Activated CD4-positive, alpha-beta T cell treated with anti-CD3 and anti-CD28 coated beads, Interleukin-2, amount 50 U/mL, for 1 hour (primary cell): ENCODE results near the gene ADGRG3.
"Not testable (repeated sequence)": the region's sequence is repeated elsewhere in the genome, so short reads cannot be mapped to it uniquely, and the experiment has no call there.

Experiments used
- DNase-seq: peaks from one replicate; pipeline ENCODE4 v3.0.0-alpha.2; 2020

Gene ADGRG3

DNA sequence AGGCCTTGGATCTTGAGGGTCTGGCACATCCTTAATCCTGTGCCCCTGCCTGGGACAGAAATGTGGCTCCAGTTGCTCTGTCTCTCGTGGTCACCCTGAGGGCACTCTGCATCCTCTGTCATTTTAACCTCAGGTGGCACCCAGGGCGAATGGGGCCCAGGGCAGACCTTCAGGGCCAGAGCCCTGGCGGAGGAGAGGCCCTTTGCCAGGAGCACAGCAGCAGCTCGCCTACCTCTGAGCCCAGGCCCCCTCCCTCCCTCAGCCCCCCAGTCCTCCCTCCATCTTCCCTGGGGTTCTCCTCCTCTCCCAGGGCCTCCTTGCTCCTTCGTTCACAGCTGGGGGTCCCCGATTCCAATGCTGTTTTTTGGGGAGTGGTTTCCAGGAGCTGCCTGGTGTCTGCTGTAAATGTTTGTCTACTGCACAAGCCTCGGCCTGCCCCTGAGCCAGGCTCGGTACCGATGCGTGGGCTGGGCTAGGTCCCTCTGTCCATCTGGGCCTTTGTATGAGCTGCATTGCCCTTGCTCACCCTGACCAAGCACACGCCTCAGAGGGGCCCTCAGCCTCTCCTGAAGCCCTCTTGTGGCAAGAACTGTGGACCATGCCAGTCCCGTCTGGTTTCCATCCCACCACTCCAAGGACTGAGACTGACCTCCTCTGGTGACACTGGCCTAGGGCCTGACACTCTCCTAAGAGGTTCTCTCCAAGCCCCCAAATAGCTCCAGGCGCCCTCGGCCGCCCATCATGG, 4.0 kb upstream of the ADGRG3 start:
- DNase-seq, result no peak

DNA sequence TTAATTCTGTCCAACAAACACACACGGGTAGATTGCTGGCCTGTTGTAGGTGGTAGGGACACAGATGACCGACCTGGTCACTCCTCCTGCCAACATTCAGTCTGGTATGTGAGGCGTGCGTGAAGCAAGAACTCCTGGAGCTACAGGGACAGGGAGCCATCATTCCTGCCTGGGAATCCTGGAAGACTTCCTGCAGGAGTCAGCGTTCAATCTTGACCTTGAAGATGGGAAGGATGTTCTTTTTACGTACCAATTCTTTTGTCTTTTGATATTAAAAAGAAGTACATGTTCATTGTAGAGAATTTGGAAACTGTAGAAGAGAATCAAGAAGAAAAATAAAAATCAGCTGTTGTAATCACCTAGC, 3.5 kb upstream of the ADGRG3 start:
- no peak for DNase-seq

DNA sequence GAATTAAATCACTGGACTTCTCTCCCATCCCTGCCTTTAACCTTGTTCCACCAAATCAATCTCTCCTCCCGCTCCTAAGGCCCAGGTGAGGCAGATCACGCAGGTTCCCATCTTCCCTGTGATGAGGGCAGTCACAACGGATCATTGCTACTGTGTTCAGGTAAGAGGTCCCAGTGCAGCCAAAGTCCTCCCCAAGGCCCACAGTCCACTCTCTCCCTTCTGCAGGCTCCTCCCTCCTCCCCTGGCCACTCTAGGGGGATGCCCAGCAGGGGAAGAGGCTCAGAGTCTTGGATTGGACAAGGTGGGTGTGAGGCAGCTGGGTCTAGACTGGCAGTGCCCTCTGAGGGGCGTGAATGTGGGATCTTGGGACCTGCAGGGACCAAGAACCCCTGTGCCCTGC, 2.6 kb upstream of the ADGRG3 start:
- no peak for DNase-seq

DNA sequence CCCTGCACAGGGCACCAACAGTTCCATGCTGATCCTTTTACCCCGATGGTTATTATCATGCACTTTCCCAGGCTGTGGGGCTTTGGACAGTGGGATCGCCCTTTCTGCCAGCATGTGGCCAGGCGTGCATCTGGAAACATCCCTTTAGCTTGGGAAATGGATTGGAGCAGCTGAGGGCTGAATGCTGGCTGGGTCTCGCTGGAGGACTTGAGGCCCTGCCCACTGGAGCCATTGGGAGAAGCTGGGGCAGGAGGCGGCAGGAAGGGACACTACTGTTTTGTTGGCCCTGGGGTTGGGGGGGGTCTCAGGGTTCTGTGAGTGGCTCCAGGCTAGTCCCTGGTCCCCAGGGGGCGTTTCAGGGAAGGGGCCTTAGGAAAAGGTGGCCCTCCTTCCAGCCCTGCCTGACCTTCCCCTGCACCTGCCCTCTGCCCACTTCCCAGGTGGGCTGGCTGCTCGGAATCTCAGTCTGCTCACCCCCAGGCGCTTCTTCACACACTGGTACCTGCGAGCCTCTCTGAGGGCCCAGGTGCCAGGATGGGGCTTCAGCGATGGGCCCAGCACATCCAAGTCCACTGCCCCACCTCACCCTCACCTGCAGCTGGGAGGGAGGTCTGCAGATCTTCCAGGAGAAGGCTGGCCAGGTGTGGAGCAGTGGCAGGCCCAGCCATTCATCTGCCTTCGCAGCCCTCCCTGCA, 1.6 kb upstream of the ADGRG3 start:
- no peak for DNase-seq

DNA sequence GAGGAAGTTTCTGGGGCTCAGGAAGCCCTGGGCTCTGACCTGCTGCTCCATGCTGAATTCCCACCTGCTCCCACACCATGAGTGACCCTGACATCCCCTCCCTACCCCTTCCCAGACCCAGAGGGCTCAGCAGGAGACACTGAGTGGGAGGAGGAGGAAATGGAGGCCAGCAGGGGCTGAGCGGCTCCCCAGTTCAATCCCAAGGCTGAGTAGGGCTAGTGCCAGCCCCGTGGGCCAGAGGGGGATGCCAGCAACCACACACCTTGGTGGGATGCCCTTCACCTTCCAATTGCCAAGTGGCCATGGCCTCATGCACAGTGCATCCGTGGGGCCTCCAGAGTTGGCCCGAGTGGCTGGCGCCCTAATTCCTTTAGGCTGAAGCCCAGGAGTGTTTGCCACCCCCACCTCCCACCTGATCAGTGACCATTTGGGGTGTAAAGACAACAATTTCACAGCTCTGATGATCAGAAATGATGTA, 1.0 kb upstream of the ADGRG3 start:
- DNase-seq, result no peak

DNA sequence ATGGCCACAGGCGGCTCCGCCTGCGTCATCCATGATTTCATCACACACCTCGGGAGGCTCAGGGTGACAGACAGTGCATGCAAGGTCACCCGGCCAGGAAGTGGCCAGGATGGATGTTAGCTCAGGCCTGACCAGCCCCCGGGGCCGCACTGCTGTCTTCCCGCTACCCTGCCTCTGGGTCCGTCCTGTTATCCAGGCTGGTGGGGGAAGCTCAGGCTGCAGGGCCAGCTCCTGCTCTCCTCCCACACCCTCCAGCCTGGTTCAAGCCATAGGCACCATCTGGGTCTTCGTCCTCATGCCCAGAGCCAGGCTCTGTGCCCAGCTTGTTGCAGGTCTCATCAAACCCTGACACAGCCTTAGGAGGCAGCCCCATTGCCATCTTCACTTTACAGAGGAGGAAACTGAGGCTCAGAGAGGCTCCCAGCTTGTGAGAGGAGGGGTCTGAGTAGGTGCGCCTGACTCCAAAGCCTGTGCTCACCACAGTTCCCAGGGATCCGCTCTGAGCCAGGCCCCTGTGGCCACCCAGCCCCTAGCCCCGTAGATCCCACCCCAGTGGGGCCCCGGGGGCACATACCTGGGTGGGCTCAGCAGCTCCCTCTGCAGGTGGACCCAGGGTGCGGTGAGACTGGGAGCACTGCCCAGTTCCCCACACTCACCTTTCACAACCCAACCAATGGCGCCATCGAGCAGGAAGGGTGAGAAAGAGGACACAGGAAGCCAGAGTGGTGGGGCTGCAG, 412 bp upstream of the ADGRG3 start:
- no peak for DNase-seq

DNA sequence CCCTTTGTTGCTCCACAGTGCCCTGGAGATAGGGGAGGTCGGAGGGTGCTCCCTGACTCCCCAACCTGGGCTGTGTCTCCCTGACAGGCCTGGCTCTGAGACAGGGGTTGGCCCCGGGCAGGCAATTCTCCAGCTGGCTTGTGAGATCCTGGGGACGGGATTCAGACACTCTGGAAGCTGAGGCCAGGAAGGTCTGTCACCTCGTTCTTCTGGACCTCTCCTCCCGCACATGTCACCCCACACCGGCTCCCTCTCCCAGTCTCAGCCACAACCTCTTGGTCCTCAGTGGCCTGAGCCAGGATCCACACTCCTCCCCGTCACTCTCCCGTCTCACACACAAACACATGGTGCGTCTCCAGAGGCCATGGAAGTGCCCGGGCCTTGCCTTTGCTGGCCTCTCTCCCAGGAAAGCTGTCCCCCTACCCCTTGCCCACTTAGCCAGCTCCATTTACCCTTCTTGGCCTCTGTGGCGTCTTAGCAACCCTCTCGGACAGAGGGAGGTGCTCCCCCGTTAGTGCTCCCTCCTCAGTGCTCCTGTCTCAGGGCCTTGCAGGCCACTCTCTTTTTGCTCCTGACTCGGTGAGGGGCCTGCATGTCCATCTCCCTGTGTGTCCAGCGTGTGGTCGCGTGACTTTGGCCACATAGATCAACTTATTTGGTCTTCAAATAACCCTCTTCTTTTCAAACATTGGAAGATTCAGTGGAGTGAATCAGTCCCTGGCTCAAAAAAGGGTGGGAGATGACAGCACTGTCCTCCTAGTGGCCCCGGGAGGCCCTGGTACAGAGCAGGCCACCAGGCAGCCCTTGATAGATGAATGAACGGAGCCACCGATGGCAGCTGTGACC, 747 bp downstream of the ADGRG3 start:
- DNase-seq, result no peak

DNA sequence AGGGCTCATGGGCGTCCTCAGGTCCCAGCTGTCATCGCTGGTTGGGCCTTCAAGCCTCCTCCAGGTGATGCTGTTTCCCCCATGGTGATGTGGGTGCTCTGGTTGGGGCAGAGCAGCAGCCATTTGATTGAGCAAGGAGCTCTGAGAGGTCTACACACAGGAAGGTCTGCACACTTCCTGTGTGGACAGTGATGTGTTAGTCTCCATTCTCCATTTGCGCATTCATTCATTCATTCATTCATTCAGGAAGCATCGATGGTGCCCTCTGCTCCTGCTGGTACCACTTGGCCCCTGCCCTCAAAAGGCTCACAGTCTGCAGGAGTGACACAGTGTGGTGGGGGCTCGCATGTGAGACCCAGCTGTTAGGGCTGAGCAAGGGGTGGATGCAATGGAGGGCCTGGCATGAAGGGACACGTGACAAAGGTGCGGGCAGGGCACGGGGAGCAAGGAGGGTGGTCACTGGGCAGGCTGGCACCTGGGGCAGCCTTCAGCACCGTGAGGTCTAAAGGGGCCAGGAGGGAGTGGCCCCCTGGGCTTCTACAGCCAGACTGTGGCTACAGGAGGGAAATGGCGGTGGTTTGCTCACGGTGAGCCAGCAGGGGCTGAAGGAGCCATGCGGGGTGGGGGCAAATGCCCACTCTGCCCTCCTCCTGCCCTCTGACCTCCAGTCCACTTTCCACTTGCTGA, 1.5 kb downstream of the ADGRG3 start:
- DNase-seq, result no peak

DNA sequence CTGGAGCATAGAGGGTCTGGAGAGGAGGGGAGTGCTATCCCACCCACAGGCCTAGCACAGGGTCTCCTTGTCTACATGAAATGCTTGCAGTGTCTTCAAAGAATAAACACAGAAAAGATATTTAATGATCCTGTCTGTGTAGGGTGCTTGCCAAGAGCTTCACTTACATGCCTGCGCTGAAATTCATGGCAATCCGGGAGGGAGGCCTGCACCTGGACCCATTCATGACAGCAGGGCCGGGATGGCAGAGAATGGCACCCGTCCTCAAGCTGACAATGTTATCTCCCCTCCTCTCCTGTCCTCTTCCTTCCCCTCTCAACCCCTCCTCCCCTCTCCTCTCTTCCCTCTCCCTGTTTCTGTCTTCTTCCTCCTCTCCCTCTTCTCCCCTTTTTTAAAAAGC, 2.1 kb downstream of the ADGRG3 start:
- no peak for DNase-seq

DNA sequence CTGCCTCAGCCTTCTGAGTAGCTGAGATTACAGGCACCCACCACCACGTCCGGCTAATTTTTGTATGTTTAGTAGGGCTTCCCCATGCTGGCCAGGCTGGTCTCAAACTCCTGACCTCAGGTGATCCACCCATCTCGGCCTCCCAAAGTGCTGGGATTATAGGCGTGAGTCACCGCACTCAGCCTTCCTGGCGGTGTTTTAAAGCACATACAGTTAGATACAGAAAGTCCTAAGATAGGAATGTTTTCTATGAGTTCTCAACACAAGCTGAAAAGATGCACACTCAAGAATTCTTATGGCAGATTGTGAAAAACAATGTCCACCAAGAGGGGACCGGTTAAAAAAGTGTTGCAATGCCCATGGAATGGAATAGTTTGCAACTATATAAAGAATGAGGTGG, 3.3 kb downstream of the ADGRG3 start:
- DNase-seq, result not testable (repeated sequence)

DNA sequence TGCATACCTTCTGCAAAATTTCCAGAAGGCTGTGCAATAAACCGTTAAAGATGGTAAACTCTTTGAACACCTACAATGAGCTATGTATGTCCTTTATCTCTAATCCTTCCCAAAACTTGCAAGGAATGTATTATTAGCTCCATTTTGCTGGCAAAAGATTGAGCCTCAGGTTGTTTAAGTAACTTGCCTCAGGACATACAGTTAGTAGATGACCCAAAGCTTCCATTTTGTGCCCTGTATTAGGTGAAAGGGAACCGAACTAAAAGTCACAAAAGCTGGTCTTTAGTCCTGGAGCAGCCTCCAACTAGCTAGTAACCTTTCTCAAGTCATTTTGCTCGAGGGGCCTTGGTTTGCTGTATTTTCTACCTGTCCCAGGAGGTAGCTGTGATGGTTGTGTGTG, 4.3 kb downstream of the ADGRG3 start:
- DNase-seq, result no peak

DNA sequence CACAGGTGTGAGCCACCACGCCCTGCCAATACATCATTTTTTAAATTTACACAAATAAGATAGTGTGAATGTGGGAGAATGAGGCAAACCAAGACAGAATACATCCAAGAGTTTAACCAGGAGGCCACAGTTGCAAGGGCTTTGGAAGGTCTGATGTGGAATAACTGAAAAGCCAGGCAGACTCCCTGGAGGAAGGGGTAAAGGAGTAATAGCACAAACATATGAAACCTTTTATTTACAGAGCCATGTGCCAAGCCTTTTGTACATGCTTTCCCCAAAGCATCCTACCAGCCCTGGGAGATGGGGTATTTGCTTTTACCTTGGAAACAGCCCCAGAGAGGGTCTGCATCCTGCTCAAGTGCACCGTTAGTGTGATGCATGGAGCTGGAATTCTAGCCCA, 4.7 kb downstream of the ADGRG3 start:
- DNase-seq, result no peak

DNA sequence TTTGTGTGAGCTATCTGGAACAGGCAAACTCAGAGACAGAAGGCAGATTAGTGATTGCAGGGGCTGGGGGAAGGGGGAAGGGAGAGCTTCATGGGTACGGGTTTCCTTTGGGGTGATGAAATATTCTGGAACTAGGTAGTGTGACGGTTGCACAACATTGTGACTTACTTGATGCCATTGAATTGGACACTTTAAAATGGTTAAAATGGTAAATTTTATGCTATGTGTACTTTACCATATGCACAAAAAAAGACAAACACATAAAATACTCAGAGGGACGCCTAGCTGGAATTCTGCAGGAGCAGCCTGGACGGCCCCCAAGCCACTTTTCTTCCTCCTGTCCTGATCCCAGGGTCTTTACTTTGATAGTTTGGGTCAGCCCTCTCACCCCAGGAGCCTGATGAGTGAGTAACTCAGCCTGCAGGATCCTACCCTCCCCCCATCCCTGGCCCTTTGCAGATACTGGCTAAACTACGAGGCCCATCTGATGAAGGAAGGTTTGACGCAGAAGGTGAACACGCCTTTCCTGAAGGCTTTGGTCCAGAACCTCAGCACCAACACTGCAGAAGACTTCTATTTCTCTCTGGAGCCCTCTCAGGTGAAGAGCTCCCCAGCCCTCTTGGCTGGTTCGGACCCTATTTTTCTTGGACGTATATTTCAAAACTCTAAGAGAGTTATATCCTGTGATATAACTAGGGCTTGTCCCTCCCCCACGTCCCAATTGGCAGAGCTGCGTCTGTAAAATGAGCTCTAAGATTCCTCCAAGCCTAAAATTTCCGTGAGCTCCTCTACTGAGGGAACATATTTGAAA, 7.8 kb downstream of the ADGRG3 start:
- no peak for DNase-seq

DNA sequence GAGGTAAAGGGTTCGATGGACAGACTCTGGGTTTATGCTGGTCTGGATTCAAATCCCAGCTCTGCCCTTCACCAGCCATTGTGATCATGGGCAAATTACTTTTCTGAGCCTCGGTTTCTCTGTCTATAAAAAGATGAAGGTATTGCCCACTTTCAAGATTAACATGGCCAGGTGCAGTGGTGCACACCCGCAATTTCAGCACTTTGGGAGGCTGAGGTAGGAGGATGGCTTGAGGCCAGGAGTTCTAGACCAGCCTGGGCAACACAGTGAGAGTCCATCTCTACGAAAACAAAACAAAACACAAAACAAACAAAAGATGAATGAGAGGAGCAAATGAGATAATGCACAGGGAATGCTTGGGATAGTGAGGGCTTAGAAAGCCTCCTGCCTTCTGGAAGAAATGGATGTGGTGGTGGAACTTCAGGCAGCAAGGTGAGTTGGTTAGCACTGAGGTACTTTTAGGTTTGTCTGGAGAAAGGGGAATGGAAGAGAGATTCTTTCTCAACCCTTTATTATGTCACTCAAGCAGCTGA, 8.5 kb downstream of the ADGRG3 start:
- no peak for DNase-seq

DNA sequence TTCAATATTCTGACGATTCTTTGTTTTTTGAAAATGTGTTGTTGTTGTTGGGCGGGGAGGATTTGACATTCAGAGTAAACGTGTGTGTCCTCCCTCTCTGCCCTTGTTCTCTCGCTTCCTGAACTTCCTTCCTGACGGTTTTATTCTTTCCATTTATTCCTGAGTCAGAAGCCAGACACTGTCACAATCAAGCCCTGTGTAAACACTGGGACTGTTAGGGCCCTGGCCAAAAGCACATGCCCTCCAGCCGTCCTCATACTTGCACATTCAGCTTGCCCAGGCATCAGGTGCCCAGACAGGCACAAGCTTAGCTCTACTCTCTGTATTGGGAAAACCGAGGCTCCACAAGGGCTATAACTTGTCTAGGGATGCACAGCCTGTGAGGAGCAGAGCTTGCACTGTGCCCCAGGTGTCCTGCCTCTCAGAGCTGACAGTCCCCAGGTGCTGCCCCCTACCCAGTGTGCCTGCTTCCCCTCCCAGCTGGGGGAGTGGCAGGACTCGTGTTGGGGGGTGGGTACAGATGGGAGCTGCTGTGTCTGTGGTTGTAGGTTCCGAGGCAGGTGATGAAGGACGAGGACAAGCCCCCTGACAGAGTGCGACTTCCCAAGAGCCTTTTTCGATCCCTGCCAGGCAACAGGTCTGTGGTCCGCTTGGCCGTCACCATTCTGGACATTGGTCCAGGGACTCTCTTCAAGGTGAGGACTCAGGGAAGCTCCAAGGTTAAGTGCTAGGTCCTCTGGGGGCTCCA, 9.7 kb downstream of the ADGRG3 start:
- no peak for DNase-seq

DNA sequence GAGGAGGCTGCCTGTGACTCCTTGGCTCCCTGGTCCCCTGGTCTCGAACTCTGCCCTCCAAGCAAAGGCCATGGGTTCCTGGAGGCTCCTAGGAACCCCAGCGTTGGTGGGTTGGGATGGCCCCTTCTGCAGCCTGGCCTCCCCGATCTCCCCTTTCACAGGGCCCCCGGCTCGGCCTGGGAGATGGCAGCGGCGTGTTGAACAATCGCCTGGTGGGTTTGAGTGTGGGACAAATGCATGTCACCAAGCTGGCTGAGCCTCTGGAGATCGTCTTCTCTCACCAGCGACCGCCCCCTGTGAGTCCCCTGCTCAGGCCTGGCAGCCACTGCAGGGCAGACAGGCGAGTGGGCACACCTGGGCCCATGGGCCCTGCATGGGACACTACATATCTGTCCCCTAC, 10.9 kb downstream of the ADGRG3 start:
- DNase-seq, result no peak

DNA sequence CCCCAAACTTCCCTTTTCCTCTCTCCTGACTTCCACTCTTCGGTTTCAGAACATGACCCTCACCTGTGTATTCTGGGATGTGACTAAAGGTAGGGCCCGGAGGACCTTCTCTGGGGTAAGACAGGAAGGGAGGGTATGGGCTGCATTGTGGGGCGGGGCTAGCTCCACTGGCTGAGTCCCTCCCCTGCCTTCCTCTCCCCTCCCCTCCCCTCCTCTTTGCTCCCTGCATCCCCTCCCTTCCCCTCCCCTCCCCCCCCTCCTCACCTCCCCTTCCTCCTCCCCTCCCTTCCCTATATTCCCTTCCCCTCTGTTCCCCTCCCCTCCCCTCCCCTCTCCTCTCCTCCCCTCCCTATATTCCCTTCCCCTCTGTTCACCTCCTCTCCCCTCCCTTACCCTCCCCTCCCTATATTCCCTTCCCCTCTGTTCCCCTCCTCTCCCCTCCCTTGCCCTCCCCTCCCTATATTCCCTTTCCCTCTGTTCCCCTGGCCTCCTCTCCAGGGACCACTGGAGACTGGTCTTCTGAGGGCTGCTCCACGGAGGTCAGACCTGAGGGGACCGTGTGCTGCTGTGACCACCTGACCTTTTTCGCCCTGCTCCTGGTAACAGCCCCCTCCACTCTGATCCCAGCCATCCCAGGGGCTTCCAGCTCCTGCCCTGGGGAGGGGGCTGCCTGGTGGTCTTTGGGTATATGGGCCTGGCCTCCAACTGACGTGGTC, 11.8 kb downstream of the ADGRG3 start:
- DNase-seq, result no peak

DNA sequence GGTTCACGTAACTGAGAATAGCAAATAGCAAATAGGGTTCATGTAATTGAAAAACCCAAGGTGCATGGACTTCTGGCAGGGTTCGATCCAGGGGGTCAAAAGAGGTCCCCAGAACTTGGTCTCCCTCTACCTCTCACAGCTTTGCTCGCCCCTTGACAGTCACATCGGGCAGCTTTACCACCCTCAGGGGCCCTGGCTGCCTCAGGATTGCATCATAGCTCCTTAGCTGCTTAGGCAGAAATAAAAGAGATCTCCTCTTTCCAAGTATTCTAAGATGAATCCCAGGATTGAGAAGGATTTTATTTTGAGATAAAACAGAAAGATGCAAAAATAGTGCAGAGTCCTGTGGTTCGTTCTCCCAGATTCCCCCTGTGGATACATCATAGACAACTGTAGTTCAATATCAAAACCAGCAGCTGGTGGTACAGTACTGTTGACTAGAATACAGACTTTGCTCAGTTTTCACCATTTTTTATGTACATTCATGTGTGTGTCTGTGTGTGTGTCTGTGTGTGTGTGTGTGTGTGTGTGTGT, 12.8 kb downstream of the ADGRG3 start:
- no peak for DNase-seq

DNA sequence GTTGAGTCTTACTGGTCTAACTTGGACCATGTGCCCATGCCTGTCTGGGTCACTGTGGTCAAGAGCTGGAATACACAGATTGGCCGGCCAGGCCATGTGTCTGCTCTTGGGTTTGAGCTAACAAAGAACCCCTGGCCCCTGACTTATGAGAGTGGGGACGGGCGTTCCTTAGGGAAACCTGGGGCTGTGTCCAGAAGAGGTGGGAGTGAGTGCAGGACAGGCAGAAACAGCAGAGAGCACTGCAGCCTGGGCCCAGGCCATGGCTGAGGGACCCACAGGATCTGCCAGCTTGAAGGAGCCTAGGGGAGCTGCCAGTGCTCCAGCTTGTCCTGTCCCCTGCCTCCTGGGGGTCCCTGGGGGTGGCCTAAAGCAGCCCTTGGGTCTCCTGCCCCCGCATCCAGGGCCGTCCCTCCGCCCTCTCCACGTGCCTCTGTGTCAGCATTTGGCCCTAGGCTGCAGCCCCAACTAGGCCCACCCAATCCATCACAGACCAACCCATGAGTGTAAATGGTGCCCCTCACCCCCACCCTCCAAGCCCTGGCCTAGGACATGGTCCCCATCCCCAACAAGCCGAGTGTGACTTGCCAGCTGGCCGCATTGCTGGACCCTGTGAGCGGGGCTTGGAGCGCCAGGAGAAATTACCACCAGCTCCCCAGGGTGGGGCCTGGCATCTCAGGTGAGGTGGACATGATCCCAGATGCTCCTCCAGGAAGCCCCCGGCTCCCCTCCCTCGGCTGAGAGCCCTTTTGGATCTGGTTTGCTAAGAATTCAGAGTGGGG, 14.0 kb downstream of the ADGRG3 start:
- no peak for DNase-seq
